ENCODE measurements around the gene RTN4.

The RTN4 gene

GRCh38 chr2:55043841-55044240 lies 6.4 kb downstream of the RTN4 start:
- intact Hi-C loops (cut with DNase I; ENCODE audit: low total_unique reads), result no loop called here
- H3K9me3 ChIP-seq, result no peaks in the 10 kb centered on the region
- no peaks in the 10 kb centered on the region for H3K27me3 ChIP-seq
- TF ChIP-seq, protein P1, sequence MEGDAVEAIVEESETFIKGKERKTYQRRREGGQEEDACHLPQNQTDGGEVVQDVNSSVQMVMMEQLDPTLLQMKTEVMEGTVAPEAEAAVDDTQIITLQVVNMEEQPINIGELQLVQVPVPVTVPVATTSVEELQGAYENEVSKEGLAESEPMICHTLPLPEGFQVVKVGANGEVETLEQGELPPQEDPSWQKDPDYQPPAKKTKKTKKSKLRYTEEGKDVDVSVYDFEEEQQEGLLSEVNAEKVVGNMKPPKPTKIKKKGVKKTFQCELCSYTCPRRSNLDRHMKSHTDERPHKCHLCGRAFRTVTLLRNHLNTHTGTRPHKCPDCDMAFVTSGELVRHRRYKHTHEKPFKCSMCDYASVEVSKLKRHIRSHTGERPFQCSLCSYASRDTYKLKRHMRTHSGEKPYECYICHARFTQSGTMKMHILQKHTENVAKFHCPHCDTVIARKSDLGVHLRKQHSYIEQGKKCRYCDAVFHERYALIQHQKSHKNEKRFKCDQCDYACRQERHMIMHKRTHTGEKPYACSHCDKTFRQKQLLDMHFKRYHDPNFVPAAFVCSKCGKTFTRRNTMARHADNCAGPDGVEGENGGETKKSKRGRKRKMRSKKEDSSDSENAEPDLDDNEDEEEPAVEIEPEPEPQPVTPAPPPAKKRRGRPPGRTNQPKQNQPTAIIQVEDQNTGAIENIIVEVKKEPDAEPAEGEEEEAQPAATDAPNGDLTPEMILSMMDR (IDR thresholded peaks at IDR 0.05), result no peak
- H3K36me3 ChIP-seq, result no peaks in the 10 kb centered on the region
- H3K4me3 ChIP-seq, result no peak overlapping the region
- H3K4me1 ChIP-seq, result peaks cover 0 to 89% (median 27%) of the 10 kb centered on the region in 4 donors
- DNase-seq, result no peak
- H3K27ac ChIP-seq, result no peak overlapping the region

DNA sequence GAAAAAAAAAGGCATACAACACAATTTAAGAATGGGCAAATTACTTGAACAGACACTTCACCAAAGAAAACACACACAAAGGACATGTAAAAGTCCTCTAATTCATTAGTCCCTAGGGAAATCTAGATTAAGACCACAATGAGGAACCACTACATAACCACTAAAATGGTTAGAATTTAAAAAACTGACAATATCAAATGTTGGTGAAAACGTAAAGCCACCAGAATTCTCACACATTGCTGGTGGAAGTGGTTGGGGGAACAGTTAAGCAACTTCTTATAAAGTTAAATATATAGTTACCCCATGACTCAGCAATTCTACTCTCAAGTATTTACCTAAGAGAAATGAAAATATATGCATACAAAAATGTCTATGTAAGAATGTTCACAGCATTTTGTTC lies 11.8 kb downstream of the RTN4 start:
- H3K27me3 ChIP-seq, result no peaks in the 10 kb centered on the region
- DNase-seq, result no peak
- H3K9me3 ChIP-seq, result peaks cover 0 to 11% (median 5%) of the 10 kb centered on the region in 3 donors
- no peaks in the 10 kb centered on the region for H3K36me3 ChIP-seq
- intact Hi-C loops (cut with DNase I; ENCODE audit: low total_unique reads), result no loop called here
- H3K4me3 ChIP-seq, result no peak overlapping the region
- TF ChIP-seq, protein P1 (IDR thresholded peaks at IDR 0.05), result no peak
- no peak overlapping the region for H3K27ac ChIP-seq
- H3K4me1 ChIP-seq, result peaks cover 0 to 63% (median 12%) of the 10 kb centered on the region in 4 donors

DNA sequence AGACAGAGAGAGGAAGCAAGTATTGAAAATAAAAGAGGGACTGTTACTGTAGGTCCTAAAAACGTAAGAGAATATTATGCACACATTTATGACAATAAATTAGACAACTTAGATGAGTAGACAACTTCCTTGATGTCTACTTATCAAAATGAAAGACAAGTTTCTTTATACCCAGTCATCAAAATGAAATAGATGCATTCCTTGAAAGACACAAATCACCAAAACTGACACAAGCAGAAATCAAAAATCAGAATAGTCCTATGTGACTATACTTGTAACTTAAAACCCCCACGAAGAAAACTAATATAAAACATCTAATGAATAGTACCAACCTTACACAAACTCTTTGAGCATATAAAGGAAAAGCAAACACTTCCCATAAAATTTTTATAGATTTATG lies 14.5 kb downstream of the RTN4 start:
- intact Hi-C loops (cut with DNase I; ENCODE audit: low total_unique reads), result no loop called here
- DNase-seq, result no peak
- Histone ChIP-seq H3K4me3 (no peak overlapping the region), H3K27me3 (no peaks in the 10 kb centered on the region), H3K4me1 (peaks cover 0 to 63% (median 21%) of the 10 kb centered on the region in 4 donors), H3K27ac (no peak overlapping the region), H3K36me3 (no peaks in the 10 kb centered on the region), H3K9me3 (peaks cover 0 to 11% (median 5%) of the 10 kb centered on the region in 3 donors)
- TF ChIP-seq, protein P1 (IDR thresholded peaks at IDR 0.05), result no peak

DNA sequence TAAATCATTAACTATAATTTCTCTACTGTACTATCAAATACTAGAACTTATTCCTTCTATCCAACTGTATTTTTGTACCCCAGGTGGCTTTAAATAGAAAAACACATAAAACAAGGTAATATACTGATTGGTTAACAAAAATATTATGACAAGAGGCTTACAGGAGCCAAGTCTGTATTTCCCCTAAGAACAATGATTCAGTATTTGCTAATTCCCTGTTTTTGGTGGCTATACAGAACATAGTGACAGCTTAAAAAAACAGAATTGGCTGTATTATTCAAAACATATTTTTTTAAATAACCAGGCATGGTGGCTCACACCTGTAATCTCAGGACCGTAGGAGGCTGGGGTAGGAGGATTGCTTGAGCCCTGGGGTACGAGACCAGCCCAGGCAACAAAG lies 16.3 kb downstream of the RTN4 start:
- Histone ChIP-seq H3K9me3 (peaks cover 0 to 11% (median 5%) of the 10 kb centered on the region in 3 donors), H3K27ac (no peak overlapping the region), H3K4me3 (no peak overlapping the region), H3K36me3 (no peaks in the 10 kb centered on the region), H3K27me3 (no peaks in the 10 kb centered on the region), H3K4me1 (peaks cover 0 to 61% (median 26%) of the 10 kb centered on the region in 4 donors)
- TF ChIP-seq, protein P1 (IDR thresholded peaks at IDR 0.05), result no peak
- intact Hi-C loops (cut with DNase I; ENCODE audit: low total_unique reads), result no loop called here
- DNase-seq, result no peak

DNA sequence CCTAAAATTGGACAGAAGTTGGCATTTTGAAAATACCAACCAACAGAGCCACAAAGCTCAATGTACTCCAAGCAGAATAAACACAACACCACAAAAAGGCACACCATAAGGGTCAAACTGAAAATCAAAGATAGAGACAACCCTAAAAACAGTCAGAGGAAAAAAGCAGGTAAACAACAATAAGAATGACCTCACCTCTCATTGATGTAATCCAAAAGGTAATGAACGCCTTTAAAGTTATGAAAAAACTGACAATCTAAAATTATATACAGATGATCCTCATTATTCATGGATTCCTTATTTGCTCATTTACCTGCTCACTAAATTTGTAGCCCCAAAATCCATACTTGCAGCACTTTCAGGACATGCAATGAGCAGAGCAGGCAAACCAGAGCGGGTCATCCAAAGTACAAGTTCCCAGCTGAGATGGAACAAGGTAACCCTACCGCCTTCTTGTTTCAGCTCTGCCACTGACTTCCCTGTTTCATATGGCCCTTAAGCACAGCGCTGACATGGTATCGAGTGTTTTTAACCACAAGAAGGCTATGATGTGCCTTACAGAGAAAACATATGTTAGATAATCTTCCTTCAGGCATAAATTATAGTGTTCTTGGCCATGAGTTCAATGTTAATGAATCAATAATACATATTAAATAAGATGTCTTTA lies 17.0 kb downstream of the RTN4 start:
- H3K27me3 ChIP-seq, result no peaks in the 10 kb centered on the region
- no peak overlapping the region for H3K27ac ChIP-seq
- intact Hi-C loops (cut with DNase I; ENCODE audit: low total_unique reads), result no loop called here
- no peak overlapping the region for H3K4me3 ChIP-seq
- no peak for DNase-seq
- TF ChIP-seq, protein P1 (IDR thresholded peaks at IDR 0.05), result no peak
- H3K36me3 ChIP-seq, result no peaks in the 10 kb centered on the region
- H3K4me1 ChIP-seq, result peaks cover 0 to 66% (median 29%) of the 10 kb centered on the region in 4 donors
- H3K9me3 ChIP-seq, result peaks cover 0 to 6% (median 5%) of the 10 kb centered on the region in 3 donors

All from tibial artery (tissue), 4 donors.